Stimulated activated CD4-positive, alpha-beta T cell treated with anti-CD3 and anti-CD28 coated beads, TNF-alpha, amount 100 ng/mL, for 48 hours (primary cell): ENCODE data around the gene ATRNL1.

Source experiments
- DNase-seq, 3 donors: peaks; one replicate each; pipeline ENCODE4 v3.0.0-alpha.2; 2020; ENCODE audit warnings: low read depth in 3 of 3

The ATRNL1 gene

DNA sequence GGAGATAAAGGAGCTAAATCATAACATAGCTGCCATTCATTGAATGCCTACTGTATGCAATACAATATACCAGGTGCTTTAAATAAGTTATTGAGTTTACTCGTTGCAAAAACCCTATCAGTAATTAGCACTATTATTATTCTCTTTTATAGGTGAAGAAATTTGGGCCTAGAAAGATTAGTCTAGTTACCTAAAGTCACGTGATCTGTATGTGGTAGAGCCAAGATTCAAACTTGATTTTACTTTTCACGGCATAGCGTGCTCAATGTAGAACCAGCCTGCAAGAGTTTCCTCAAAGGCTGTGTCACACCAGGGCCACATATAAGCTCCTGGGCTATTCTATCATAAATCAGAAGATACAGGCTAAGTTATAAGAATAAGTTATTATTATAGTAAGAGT is 740.0 kb downstream of the ATRNL1 start:
- DNase-seq = no peak

DNA sequence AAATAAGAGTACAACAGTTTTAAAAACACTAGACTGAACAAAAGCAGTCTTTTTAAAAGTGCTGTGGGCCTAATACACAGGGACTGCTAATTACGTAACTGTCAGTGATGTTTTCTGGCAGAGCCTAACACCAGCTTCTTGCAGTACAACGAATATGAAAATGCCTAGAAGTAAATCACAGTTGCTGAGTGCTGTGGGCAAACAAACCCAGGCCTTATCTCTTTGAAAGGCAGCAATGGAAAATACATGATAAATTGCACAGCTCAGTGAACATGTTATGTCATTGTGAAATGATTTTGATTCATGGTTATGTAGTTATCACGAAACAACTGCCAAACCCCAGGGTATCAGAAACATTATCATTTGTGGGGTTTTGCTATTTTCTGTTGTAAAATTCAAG is 751.4 kb downstream of the ATRNL1 start:
- no peak for DNase-seq

DNA sequence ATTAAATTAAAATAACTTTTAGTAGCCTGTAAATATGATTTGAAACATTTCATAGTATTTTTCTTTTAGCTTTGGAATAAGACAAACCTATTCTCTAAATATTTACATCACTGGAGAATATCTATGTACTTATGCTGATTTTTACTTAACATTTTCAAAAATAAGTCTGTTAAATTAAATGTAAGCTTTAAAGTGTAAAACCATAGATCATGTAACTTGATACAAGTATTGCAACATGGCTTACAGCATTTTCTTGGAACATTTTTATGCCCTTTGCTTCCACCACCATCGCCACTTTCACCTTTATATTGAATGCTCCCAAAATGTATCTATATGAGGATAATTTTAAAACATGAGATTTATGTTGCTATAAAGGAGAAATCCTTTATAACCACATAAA is 752.8 kb downstream of the ATRNL1 start:
- no peak for DNase-seq

DNA sequence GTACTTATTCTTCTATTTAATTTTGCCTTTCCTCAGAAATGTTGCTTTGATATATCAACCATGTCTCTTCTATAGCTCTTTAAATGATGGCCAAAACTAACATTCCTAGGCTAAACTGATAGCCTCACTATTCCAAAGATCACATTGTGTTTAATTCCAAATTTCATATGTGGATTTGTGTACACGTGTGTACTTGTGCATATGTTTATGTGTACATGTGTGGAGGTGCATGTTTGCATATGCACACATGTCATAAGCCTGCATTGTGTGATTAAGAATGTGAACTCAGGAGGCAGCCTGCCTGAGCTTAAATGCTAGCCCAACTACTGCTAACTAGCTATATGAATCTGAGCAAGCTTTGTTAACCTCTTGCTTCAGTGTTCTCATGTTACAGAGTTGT is 753.4 kb downstream of the ATRNL1 start:
- DNase-seq = no peak

DNA sequence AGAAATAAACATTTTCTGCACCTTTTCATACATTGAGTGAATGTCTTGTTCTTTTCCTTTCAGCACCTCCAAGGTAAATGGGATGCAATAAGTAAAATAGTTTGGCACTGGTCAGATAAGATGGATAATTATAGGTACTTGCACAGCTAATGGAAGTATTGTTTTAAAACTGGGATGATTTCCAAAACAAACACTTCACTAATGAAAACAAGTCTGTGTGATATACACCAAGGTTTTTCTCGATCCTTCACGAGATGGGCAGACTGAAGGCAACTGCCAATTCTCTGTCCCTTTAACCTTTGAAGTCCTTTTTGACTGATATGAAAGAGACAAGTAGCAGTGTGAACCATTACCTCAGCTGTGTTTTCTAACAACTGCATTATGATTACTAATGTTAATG is 756.0 kb downstream of the ATRNL1 start:
- no peak for DNase-seq

DNA sequence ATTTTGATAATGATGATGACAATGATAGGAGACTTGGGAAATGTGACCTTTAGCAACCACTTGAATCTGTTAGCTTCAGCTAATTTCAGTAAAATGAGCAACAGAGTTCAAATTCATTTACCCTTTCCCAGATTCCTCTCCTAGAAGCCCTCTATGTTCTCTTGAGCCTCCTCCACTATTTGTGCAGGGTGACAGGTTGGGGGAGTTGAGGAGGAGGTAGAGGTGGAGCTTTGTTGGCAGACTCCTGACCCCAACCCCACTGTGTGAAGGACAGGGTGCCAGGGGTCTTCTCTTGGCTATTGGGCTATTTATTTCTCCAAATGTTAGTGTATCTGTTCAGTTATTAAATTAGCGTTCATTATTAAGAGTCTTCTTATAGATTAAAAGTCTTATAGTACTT is 757.5 kb downstream of the ATRNL1 start:
- no peak for DNase-seq

DNA sequence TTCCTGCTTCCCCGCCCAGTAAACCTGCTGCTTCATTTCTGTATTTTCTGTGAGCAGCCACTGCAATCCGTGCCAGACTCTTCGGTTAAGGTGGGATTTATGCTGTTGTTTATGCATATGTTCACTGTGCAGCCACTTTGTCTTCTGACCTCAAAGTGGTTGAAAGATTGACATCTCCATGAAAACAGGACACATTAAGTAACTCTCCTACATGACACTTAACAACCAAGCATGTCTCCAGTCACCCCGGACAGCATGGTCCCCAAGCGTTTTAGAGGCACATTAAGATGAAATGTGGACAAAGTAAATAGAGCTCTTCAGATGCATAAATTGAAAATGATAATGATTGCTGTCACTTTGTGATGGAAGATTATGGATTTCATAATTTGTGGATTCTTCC is 758.5 kb downstream of the ATRNL1 start:
- no peak for DNase-seq

DNA sequence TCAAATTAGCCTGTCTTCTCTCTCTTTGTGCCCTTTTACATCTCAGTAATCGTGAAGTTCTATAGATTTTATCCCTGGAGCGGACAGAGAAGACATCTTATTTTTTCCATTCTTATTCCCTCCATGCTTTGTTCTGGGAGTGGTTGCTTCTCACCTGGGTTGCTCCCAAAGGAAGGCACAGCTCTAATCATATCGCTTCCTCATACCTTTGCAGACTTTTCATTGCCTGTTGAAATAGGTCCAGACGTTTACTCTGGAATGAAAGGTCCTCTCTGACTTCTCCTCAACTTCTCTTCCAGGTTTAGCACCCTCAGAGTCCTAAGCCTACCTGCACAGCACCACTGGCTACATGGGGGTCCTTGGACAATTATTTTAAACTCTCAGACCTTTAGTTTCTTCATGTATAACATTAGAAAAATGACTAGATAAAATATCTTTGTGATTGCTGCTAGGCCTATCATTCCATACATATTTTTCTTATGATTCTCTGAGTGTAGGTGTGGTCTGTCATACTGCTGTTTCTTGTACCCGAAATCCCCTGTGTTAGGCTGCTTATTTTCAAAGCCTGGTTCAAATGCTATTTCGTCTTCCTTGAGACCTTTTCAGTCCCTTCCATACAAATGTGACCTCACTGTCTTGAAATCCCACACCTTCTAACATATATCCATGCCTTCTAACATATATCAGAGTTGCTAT is 761.7 kb downstream of the ATRNL1 start:
- no peak for DNase-seq

DNA sequence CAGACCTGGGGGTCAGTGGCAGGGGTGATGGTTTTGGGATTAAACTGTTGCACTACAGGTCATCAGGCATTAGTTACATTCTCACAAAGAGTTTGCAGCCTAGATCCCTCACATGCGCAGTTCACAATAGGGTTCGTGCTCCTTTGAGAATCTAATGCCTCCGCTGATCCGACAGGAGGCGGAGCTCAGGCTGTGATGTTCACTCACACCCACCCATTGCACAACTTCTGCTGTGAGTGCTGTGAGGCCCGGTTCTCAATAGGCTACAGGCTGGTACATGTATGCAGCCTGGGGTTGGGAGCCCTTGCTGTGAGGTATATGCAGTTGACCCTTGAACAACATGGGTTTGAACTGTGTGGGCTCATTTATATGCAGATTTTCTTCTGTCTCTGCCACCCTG is 763.4 kb downstream of the ATRNL1 start:
- DNase-seq = no peak

DNA sequence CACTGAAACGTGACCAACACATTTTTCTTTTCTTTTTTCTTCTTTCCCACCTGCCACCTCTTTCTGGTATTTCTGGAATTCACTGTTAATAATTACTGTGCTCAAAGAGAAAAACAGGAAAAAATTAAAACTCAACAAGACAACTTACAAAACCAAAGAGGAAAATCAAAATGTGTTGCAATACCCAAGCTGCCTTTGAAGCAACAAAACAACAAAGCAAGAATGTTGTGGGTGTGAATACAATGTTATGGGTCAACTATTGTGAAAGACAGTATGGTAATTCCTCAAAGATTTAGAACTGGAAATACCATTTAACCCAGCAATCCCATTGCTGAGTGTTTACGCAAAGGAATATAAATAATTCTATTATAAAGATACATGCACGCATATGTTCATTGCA is 764.7 kb downstream of the ATRNL1 start:
- DNase-seq = no peak

DNA sequence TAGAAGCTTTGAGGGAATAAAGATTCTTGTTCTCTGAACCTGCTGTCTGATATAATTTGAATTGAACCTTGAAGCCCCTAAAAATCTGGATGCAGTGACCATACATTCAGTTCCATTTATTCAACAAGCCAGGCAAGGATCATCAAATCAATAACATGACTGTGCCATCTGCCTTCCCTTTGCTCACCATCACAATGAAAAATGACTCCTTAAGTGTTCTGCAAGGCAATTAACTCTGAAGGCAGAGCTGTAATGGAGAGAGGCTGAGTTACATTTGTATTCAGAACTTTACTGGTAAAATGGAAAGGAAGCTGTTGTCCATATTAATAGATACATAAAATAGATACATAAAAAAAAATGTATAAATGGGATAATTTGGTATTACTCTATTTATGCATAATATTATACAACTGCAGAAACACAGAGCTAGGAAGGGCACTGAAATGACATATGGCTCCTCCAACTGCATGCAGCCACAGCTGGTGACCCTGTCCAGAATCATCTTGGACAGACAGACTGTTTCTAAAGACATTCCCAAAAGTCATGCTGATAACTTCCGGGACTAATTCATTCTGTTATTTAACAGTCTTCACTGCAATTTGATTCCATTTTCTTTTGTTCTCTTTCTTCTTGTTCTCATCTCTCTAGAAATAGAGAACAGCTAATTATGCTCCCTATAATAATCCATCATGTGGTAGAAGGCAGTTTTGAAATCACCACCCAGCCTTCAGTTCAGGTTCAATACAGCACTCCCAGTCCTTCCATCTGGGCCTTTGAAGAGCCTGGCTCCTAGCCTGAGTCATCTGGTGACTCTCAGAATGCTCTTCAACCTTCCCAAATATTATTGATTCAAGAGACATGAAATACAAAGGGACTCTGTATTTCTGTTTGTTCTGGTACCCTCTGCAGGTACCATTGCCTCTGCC is 767.3 kb downstream of the ATRNL1 start:
- no peak for DNase-seq

DNA sequence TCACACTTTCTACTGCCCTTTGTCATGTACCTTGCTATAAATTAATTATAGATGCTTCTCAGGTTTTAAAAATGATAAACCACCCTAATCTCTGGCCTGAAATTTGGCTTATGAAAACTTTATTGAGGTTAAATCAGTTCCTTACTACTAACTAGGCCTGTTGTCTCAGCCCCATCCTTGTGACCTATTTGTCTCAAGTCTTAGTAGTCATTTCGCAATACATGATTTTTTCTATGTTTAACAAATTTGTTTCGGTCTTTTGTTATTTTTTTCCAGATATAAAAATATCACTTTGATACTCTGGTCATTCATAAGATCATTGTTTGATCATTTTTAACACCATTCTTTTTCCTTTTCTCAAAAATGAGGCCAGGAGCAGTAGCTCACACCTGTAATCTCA is 768.3 kb downstream of the ATRNL1 start:
- no peak for DNase-seq

DNA sequence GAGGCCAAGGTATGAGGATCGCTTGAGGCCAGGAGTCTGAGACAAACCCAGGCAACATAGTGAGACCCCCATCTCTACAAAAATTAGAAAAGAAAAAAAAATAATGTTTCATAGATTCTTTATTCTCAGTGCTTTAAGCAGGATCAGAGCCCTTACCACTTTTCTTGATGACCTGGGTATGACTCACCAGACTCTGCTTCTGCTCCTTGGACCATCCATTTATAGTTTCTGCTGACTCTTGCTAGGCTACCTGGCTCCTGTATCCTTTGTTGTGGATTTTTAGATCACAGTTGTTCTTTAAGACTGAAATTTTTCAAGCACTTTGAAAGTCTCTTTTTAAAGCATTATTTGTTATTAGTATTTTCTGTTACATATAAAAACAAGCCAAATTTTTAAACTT is 768.7 kb downstream of the ATRNL1 start:
- DNase-seq = no peak

DNA sequence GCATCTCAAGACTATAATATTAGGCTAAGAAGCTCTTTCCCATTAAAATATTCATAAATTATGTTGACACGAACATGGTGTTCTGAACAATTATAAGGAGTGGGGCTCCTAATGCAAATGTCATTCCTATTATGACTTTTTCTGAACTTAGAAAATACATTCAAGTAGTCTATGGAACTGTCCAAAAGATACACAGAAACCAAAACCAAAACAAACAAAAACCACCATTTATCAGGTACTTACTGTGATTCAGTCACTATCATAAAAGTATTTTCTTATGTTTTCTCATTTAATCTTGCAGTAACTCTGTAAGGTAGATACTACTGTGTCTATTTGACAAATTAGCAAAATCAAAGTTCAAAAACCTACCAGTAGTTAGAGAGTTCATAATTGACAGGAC is 773.0 kb downstream of the ATRNL1 start:
- no peak for DNase-seq

DNA sequence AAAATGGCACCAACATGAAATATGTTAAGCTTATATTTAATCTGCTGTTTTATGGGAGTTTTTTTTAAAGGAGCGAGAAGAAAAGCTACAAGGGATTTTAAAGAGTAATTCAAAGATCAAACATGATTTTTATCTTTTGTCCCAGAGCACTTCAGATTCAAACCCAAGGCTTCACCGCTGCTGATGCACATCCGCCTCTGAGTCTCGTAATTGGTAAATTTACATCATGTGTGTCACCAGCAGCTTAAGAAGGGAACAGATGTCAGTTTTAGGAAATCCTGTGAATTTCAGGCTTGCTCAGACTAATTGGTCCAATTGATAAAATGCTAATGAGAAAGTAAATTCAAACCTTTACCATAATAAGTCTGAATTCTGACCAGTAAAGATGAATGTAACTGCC is 773.5 kb downstream of the ATRNL1 start:
- no peak for DNase-seq

DNA sequence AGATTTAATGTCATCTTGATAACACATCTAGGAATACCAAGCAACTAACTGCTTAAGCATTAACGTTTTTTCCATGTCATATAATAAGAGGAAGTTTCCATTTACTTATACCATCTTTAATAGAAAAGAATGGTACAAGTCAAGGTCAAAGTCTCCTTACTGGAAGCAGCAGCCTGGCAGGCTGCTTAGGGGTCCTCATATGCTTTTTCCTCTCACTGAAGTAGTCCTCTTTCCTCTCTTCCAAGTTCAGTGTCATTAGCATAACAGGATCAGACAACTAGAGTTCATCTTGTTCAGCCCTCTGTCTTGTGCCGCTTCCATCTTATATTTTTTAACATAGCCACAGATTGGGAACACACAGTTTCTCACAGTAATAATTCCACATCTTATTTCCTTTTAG is 774.1 kb downstream of the ATRNL1 start:
- no peak for DNase-seq

DNA sequence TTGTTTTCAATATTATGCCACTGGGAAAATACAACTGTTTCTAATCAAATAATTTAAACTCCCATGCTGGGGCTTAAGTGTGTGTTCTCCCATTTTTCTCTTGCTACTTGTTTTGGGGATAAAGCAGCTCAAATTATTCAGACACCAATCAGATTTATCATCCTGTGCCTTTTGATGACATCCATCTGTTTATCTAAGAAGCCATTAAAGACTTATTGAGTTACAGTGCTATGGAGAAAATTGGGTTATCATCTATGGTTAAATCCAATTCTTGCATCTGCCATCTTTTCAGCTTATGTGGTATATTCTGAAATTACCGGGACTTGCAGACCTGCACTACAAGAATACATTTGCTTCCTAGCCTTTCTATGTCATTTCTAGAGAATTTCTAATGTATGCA is 778.7 kb downstream of the ATRNL1 start:
- DNase-seq = no peak

DNA sequence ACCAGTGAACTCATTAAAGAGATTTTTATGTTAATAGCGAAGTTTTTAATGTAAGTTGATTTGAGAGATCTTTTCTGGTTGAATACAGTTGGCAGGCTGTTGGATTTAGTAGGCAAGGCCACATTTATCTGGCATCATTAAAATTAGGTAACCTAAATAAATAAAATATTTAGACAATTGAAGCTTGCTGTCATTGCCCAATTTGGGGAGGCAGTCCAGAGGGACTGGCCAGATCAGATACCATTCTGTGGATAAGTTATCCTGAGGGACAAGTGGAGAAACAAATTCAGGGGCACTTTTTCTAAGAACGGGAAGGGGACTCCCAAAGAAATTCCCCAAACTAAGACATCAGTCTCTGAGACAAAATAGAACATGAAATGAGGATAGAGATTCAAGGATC is 782.0 kb downstream of the ATRNL1 start:
- DNase-seq = no peak

DNA sequence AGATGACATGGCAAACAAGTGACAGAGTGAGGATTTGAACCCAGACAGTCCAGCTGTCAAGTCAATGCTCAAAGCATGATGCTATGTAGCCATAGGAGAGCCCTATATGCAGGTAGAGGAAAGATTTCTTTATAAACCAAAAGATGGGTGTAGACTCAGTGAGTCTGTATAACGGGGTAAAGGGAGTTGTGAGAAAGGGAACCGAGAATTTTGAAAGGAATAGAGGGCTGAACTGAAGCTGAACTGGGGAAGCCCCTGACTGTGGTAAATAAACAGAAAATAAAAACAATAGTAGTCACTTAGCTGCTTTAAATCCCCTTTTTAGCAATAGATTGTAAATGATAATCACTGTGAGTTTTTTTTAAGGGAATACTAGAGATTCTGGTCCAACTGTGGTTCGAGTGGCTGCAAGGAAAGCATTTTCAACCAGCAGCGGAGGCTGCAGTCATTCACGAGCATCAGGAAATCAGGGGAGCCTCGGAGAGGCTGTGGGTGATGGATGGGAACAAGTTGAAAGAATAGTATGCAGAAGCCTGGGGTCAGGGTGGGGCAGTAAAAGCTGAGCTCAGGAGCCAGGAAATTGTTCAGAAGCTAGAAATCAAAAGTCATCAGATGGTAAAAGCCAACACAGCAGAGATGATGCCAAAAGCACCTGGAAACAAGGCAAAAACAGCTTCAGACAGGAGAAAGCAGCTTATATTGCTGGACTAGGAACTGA is 786.4 kb downstream of the ATRNL1 start:
- DNase-seq = no peak

DNA sequence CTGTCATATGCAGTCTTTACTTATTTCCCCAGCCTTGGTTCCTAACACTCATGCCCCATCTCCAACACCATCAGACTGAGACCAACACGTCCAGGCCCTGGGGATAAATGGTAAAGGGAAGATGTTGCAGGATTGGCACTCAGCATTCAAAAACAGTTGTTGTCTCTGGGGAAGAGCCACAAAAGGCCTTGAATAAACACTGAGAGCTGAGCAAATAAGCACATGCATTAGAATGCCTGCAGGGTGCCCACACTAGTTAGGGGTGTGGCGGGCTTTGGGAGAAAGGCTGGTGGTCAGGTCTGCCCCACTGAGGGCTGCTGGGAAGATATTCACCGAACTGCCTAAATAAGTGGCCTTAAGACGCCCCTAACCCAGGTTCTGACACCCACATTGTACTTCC is 788.9 kb downstream of the ATRNL1 start:
- no peak for DNase-seq

DNA sequence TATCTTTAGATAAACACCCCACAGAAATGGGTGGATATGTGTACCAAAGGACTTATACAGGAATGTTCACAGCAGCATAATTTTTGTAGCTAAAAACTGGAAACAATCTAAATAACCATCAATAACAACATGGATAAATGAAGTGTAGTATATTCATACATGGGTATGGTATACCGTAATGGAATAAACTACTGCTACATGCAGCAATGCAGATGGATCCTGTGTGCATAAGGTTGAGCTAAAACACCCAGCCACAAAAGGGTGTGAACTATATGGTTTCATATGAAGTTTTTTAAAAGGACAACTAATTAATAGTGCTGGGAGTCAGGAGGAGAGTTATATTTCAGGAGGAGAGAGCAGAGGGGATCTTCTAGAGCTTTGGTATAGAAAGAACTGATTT is 790.2 kb downstream of the ATRNL1 start:
- DNase-seq = no peak

DNA sequence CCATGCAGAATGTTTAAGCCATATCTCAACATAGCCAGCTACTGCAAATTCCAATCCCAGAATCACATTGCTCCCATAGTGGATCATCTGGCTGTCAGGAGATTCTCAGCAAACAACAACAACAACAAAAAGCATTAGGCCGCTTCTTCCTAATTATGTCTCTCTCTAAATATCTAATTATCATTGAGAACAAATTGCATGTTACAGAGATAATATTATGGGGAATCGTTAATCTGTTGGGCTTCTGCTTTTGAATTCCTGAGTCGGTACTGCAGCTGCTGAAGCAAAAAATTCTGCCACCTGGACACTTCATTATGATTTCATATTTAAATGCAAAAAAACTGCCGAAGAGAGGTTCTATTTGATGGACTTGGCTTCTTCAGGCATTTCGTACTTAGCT is 791.2 kb downstream of the ATRNL1 start:
- no peak for DNase-seq

DNA sequence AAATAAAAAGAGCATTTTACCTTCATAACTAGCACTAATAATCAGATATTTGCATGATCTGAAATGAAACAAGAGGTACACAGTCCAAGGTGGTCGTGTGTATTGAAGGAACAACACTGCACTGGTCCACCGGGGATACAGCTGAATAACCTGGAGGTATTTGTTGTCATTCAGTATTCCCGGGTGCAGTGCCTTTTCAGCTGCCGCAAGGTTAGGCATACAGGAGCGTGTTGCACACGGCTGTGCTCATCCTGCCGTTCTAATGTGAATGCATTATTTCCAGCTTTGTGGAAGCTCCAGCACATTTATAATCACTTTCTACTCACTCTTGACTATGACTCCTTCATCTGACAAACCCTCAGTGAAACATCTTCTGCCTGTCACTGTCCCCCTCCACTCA is 802.0 kb downstream of the ATRNL1 start:
- no peak for DNase-seq
